SH-SY5Y (cell line): Measurements from ENCODE around the gene BACH2.

Source experiments
- GATA2 ChIP-seq: IDR thresholded peaks from 2 replicates; pipeline ENCODE4 v1.6.1; 2011; ENCODE audit warnings: mild to moderate bottlenecking, low read depth, low read length
- GATA3 ChIP-seq: IDR thresholded peaks from 2 replicates; pipeline ENCODE4 v1.6.1; 2011; ENCODE audit warnings: low read depth, mild to moderate bottlenecking, low read length, moderate library complexity

- no peak for TF ChIP-seq GATA2
- TF ChIP-seq GATA3, result no peak
These were observed 199.8 kb downstream of the BACH2 start for GRCh38 chr6:90096818-90097217.
